MM.1S (cell line): ENCODE results near the gene MARCKSL1.

Experiments
- CTCF ChIP-seq: fragments of 300-600 bp; sonication (generic); IDR thresholded peaks from 2 replicates; pipeline ENCODE4 v1.5.1; 2016; ENCODE audit warnings: antibody characterized with exemption, low read length, mixed read lengths
- EZH2 ChIP-seq: fragments of 300-600 bp; sonication (generic); optimal IDR thresholded peaks from 2 replicates; pipeline ENCODE3; 2017; ENCODE audit warnings: low read depth, mild to moderate bottlenecking, antibody characterized with exemption, low read length, mixed read lengths

GRCh38 chr1:32341971-32342370 lies 5.9 kb upstream of the MARCKSL1 start:
- no peak for TF ChIP-seq CTCF
- TF ChIP-seq EZH2, result no peak
